GM19035 (cell line): ENCODE results near the gene SRCIN1.

Experiments used
- ATAC-seq: cut with Tn5 transposase; IDR thresholded peaks from one replicate; pipeline ENCODE4 v1.9.1; 2021; ENCODE audit not compliant: unreplicated experiment

SRCIN1 gene

GRCh38 chr17:38617967-38618760, 12.4 kb upstream of the SRCIN1 start:
- no peak for ATAC-seq

DNA sequence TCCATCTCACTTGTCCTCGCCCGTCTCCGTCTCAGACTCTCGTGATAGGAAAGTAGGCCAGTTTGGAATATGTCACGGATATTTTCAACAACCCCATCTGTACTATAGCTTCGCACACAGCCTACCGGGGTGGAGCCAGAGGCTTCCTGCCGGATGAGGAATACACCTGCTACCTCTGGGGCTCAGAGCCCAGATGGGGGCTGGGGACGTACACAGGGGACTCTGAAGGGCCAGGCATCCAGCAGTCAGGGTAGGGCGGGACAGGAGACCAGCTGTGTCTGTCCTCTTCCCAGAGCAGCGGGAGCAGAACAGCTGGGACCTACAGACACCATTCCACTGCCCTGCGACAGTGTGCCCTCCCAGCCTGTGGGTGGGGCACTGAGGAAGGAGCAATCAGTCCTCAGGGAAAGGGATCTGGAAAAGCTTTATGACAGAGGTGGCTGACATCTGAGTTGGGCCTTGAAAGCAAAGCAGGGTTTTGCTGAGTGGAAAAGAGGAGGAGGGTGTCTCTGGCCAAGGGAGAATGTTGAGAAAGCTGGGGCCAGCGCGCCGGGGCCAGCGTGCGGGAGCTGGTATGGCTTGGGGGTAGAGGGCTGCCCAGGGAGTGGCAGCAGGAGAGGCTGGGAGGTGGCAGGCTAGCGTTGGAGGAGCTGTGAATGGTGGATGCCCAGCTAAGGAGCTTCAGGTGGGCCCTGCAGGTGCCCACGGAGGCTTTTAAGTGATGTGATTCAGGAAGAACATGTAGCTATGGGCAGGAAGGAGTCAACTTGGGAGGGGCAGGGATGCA, 11.5 kb upstream of the SRCIN1 start:
- no peak for ATAC-seq

DNA sequence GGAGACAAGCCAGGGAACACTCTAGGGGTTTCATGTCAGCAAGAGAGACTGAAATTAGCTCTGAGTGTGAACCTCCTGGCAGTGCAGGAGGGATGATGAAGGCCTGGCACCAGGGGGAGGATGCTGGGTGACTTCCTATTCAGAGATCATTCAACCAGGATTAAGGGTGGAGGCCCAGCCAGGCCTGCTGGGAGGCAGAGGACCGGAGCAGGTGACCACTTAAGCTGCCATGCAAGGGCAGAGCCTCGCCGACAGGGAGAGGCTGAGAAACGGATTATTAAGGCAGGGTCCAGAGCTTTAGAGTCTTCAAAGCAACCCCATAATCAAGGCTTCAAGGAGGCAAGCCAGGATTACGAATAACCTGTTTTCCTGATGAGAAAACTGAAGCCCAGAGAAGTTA, 10.6 kb upstream of the SRCIN1 start:
- ATAC-seq = no peak

DNA sequence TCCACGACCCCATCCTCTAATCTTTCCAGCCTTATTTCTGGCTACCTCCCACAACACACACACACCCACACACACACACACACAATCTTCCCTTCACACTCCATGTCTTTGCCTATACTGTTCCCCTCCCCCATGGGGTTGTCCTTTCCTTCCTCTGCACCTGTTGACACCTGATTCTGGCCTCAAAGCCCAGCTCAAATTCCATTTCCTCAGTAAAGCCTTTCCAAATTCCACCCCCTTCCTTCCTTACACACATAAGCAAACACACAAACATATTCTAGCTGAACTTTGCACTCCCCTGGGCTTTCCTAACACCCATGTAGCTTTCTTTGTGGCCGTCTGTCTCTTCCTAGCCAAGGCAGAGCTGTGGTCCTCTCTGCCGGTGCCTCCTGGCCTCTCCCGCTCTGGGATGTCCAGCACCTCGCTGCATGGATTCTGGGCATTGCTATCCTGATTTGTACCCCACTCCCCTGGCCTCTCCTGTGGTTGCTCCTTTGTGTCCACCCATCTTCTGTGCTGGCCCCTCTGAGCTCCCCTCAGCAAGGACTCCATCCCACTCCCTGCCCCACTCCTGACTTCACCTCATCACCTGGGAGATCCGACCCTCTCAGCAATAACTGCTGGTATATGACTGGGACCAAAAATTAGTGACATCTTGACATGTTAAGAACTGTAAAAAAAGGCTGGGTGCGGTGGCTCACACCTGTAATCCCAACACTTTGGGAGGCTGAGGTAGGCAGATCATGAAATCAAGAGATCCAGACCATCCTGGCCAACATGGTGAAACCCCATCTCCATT, 8.4 kb upstream of the SRCIN1 start:
- ATAC-seq = no peak

- ATAC-seq = no peak
Measured at GRCh38 chr17:38613525-38613980, 7.8 kb upstream of the SRCIN1 start.

DNA sequence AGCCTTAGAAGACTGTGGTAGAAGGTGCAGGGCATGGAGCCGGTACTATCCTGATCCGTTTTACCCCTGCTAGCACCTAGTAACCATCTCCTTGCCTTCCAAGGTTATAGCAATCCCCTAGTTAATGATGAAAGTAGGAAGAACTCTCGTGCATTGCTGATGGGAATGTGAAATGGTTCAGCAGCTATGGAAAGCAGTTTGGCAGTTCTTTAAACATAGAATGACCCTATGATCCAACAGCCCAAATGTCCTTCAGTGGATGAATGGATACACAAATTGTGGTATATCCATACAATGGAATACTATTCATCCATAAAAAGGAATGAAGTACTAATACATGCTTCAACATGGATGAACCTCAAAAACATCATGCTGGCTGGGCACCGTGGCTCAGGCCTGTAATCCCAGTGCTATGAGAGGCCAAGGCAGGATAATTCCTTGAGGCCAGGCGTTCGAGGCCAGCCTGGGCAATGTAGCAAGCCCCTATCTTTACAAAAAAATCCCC, 6.2 kb upstream of the SRCIN1 start:
- no peak for ATAC-seq

- ATAC-seq = no peak
Measured at GRCh38 chr17:38611070-38611786, 5.5 kb upstream of the SRCIN1 start.

- no peak for ATAC-seq
Measured at GRCh38 chr17:38609280-38610031, 3.7 kb upstream of the SRCIN1 start.

DNA sequence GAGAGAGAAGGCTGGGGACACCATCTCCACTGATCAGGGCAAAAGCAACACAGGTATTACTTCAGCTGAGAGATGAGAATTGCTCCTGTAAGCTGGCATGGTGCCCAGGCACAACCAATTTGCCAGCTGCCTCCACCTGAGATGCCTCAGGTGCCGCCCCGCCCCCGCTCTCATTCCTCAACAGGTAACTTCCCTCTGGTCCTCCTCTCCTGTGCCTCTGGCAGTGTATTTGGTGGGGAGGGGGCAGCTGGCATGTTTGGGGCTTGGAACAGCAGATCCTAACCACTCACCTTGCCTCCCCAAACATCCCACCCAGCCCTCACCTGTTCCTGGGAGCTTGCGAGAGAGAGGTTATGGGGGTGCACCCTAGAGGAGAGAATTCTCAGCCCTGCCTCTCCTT, 2.9 kb upstream of the SRCIN1 start:
- no peak for ATAC-seq

- no peak for ATAC-seq
Measured at GRCh38 chr17:38606646-38607611, 1.2 kb upstream of the SRCIN1 start.

DNA sequence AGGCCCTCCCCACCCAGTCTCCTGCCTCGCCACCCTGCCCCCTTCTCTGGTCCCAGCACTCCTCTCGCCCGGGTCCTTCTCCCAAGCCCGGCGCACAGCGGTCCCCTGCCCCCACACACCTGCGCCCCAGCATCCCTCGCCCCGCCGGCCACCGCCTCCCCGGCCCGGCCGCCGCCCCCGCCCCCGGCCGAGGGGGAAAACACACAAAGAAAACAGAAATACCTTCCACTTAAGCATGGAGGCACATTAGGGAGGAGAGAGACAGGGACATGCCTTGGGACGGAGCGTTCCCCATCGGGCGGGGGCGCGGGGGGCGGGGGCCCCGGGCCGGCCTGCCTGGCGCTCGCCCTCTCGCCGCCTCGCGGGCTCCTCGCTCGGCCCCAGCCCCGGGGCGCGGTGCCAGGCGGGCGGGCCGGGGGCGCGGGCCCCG, 326 bp downstream of the SRCIN1 start:
- ATAC-seq = no peak

GRCh38 chr17:38604479-38605403, 1.0 kb downstream of the SRCIN1 start:
- no peak for ATAC-seq

DNA sequence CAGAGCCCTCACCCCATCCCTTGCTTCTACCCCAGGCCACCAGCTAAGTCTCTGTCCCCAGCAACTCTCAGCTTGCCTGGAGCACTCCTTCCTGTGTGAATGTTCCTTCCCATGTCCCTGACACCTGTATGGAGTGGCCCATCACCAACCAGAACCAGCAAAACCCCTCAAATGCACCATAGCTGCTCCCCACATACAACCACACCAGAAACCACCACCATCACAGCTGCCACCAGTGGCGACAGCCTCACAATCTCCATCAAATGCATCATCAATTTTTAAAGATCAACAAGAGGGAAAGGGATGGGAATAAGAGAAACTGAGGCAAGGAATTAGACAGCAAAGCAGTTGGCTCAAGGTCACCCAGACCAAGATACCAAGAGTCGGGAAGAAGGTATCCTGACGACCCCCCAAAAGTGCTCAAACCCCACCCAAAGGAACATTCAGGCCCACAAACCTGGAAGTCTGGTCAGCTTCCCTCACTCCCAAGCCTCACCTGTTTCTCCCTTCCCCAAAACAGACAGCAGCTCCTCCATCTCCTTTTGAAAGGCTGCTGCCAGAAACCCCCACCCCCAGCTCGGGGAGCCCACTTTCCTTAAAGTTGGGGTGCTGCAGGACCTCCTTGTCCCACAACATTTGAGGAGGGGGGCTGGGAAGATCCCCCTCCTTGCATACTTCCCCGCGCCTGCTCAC, 1.8 kb downstream of the SRCIN1 start:
- ATAC-seq = no peak

DNA sequence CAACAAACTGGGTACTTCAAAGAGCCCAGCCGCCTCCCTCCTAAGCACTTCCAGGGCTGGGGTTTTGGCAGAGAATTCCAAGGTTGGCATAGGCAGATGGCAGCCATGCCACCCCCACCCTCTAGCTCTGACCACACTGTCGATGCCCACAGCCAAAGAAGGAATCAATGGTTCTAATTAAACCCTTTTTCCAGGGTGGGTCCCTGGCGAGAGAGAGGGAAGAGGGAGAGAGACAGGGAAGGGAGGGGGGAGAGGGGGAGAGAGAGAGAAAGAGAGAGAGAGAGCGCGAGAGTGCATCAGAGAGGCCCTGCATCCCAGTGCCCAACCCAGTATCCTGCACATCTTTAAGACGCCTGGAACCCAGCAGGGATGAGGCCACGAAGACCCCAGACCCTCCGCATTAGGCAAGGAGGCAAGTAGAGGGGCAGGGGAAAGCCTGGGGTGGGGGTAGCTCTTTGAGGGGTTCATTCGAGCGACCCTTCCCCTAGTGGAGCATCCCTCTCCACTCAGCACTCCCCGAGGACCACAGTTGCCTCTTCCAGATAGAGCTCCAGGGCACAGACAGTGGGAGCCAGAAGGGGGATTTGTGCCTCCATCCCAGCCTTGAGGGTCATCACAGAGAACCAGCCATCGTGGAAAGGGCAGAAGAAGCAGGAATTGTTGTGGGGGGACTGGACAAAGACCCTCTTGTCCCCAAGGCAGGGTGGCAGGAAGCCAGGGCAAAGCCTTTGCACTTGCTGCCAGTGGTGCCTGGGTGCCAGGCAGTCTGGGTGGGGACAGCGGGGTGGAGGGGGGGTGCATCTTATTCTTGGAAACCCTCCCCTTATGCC, 2.6 kb downstream of the SRCIN1 start:
- ATAC-seq = no peak

- no peak for ATAC-seq
Measured at GRCh38 chr17:38602453-38602852, 3.3 kb downstream of the SRCIN1 start.
